K562 (cell line): ENCODE results near the gene ADAM10. TPM values are rescaled to one million over a fixed set of nuclear protein-coding genes. Genes with fewer than 3 reads are reported as not detected.

Experiments
- ETS1 ChIP-seq: conservative IDR thresholded peaks from 2 replicates; pipeline ENCODE4 v1.6.1; 2011; ENCODE audit warnings: low read depth, mild to moderate bottlenecking, low read length; ENCODE audit not compliant: control insufficient read depth
- GABPA ChIP-seq: fragments of 200-800 bp; sonication (Bioruptor generic); conservative IDR thresholded peaks from 2 replicates; pipeline ENCODE4 v1.6.1; 2016; ENCODE audit warnings: low read depth, missing genetic modification characterization, missing compliant biosample characterization
- L3MBTL2 ChIP-seq: fragments of 450-650 bp; IDR thresholded peaks from 2 replicates; pipeline ENCODE4 v1.6.1; 2016; ENCODE audit warnings: mild to moderate bottlenecking, moderate library complexity
- PHTF2 ChIP-seq: fragments of 250-450 bp; sonication (Bioruptor Pico); IDR thresholded peaks from 2 replicates; pipeline ENCODE4 v1.5.0; 2021; ENCODE audit warnings: mild to moderate bottlenecking
- SMARCE1 ChIP-seq: fragments of 450-650 bp; IDR thresholded peaks from 2 replicates; pipeline ENCODE4 v1.7.1; 2016; ENCODE audit warnings: mild to moderate bottlenecking
- ZNF583 ChIP-seq: fragments of 250-450 bp; sonication (Bioruptor Pico); IDR thresholded peaks from 2 replicates; pipeline ENCODE4 v1.4.0; 2020
- polyA plus RNA-seq, 8 experiments: library from polyadenylated mRNA; depleted of rRNA in 4 of 8; stranded (reverse) in 5 of 8; unstranded in 3 of 8; fragments of >200 nt; fragmentation: Nextera tagmentation in 2 of 8; fragmentation: Illumina TruSeq in 1 of 8; extraction: Ambion mirVana in 2 of 8; extraction: Trizol in 1 of 8; gene quantifications; 2 replicates each; pipeline versions ENCODE4 v1.2.1 to v1.2.3, GENCODE V29; 2011 to 2014; ENCODE audit warnings: inconsistent platforms in 1 of 8, missing spikeins in 1 of 8
- total RNA-seq, 7 experiments: library from RNA; depleted of rRNA in 6 of 7; stranded (reverse); fragments of >200 nt in 6 of 7; fragmentation: Illumina TruSeq in 2 of 7; extraction: Trizol in 2 of 7; gene quantifications; 2 replicates each; pipeline versions ENCODE4 v1.2.1 to v1.2.3, GENCODE V29; 2011 to 2021; ENCODE audit warnings: low replicate concordance in 1 of 7
- TF ChIP-seq, protein P1 (sequence below): fragments of 450-650 bp; IDR thresholded peaks from 2 replicates; pipeline ENCODE4 v1.6.1; 2016; ENCODE audit warnings: low read depth
- TF ChIP-seq, protein P2 (sequence below): fragments of 450-650 bp; IDR thresholded peaks from 2 replicates; pipeline ENCODE4 v1.6.1; 2014; ENCODE audit warnings: low read depth, mild to moderate bottlenecking, moderate library complexity, borderline replicate concordance
- TF ChIP-seq, protein P3 (sequence below): fragments of 200-800 bp; sonication (Bioruptor generic); IDR thresholded peaks from 2 replicates; pipeline ENCODE4 v1.6.1; 2017; ENCODE audit warnings: missing genetic modification characterization, missing compliant biosample characterization
- TF ChIP-seq, protein P4 (sequence below): sonication (generic); formaldehyde crosslinking; IDR thresholded peaks from 2 replicates; pipeline ENCODE4 v1.8.0; 2023; ENCODE audit warnings: mild to moderate bottlenecking, missing genetic modification reagents

The ADAM10 gene
- total and polyA plus RNA-seq, 9 of the 15 experiments (the other 6 are each of a cell fraction or from before 2014, with no cell fraction given), result 11.9 to 152 (median 57.3) TPM

DNA sequence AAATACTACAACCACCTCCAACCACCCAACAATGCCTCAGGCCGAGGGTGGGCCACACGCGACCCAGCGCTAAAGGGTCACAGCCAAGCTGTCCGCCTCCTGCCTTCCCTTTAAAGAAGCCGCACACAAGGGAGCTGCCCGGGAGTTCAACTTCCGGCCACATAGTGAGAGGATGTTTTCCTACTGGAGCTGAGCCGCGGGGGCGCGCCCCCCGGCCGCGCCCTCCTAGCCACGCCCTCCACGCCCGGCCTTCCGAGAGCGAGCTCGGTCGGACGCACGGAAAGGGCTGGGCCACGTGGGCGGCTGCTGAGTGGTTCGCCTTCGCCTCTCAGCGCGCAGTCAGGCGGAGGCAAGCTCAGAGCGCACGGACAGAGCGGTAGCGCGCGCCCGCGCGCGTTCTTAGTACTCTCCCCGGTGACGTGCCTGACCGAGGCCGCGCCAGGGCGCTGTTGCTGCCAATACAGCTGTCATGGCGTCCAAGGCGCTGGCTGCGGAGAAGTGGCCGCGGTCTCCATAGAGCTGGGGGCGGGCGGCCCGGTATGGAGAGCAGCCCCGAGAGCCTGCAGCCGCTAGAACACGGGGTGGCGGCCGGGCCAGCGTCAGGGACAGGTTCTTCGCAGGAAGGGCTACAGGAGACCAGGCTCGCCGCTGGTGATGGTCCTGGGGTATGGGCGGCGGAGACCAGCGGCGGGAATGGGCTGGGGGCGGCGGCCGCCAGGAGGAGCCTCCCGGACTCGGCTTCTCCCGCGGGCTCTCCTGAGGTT, 21.5 kb upstream of the ADAM10 start, which contains the start of gene MINDY2 (continued):
- TF ChIP-seq, protein P1, sequence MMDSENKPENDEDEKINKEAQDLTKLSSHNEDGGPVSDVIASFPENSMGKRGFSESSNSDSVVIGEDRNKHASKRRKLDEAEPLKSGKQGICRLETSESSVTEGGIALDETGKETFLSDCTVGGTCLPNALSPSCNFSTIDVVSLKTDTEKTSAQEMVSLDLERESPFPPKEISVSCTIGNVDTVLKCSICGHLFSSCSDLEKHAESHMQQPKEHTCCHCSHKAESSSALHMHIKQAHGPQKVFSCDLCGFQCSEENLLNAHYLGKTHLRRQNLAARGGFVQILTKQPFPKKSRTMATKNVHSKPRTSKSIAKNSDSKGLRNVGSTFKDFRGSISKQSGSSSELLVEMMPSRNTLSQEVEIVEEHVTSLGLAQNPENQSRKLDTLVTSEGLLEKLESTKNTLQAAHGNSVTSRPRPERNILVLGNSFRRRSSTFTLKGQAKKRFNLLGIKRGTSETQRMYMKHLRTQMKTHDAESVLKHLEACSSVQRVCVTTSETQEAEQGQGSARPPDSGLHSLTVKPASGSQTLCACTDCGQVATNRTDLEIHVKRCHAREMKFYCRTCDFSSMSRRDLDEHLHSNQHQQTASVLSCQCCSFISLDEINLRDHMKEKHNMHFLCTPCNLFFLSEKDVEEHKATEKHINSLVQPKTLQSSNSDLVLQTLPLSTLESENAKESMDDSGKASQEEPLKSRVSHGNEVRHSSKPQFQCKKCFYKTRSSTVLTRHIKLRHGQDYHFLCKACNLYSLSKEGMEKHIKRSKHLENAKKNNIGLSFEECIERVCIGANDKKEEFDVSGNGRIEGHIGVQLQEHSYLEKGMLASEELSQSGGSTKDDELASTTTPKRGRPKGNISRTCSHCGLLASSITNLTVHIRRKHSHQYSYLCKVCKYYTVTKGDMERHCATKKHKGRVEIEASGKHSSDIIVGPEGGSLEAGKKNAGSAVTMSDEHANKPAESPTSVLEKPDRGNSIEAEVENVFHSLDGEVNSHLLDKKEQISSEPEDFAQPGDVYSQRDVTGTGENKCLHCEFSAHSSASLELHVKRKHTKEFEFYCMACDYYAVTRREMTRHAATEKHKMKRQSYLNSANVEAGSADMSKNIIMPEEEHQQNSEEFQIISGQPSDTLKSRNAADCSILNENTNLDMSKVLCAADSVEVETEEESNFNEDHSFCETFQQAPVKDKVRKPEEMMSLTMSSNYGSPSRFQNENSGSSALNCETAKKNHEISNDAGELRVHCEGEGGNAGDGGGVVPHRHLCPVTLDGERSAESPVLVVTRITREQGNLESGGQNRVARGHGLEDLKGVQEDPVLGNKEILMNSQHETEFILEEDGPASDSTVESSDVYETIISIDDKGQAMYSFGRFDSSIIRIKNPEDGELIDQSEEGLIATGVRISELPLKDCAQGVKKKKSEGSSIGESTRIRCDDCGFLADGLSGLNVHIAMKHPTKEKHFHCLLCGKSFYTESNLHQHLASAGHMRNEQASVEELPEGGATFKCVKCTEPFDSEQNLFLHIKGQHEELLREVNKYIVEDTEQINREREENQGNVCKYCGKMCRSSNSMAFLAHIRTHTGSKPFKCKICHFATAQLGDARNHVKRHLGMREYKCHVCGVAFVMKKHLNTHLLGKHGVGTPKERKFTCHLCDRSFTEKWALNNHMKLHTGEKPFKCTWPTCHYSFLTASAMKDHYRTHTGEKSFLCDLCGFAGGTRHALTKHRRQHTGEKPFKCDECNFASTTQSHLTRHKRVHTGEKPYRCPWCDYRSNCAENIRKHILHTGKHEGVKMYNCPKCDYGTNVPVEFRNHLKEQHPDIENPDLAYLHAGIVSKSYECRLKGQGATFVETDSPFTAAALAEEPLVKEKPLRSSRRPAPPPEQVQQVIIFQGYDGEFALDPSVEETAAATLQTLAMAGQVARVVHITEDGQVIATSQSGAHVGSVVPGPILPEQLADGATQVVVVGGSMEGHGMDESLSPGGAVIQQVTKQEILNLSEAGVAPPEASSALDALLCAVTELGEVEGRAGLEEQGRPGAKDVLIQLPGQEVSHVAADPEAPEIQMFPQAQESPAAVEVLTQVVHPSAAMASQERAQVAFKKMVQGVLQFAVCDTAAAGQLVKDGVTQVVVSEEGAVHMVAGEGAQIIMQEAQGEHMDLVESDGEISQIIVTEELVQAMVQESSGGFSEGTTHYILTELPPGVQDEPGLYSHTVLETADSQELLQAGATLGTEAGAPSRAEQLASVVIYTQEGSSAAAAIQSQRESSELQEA, result no peak
- TF ChIP-seq, protein P2, sequence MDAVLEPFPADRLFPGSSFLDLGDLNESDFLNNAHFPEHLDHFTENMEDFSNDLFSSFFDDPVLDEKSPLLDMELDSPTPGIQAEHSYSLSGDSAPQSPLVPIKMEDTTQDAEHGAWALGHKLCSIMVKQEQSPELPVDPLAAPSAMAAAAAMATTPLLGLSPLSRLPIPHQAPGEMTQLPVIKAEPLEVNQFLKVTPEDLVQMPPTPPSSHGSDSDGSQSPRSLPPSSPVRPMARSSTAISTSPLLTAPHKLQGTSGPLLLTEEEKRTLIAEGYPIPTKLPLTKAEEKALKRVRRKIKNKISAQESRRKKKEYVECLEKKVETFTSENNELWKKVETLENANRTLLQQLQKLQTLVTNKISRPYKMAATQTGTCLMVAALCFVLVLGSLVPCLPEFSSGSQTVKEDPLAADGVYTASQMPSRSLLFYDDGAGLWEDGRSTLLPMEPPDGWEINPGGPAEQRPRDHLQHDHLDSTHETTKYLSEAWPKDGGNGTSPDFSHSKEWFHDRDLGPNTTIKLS, result peak; percentile 95
- TF ChIP-seq, protein P3, sequence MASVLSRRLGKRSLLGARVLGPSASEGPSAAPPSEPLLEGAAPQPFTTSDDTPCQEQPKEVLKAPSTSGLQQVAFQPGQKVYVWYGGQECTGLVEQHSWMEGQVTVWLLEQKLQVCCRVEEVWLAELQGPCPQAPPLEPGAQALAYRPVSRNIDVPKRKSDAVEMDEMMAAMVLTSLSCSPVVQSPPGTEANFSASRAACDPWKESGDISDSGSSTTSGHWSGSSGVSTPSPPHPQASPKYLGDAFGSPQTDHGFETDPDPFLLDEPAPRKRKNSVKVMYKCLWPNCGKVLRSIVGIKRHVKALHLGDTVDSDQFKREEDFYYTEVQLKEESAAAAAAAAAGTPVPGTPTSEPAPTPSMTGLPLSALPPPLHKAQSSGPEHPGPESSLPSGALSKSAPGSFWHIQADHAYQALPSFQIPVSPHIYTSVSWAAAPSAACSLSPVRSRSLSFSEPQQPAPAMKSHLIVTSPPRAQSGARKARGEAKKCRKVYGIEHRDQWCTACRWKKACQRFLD, result peak; percentile 84
- peak; percentile 10; the same call in 1 of the 2 replicates for TF ChIP-seq ETS1
- peak; percentile 95 for TF ChIP-seq L3MBTL2
- TF ChIP-seq ZNF583 (CRISPR knock-in tag), result no peak
- TF ChIP-seq GABPA (tag), result peak; percentile 92
- 0 out of 2 replicates have a peak, but pooled peaks have one; percentile 22 for TF ChIP-seq SMARCE1
- TF ChIP-seq, protein P4, sequence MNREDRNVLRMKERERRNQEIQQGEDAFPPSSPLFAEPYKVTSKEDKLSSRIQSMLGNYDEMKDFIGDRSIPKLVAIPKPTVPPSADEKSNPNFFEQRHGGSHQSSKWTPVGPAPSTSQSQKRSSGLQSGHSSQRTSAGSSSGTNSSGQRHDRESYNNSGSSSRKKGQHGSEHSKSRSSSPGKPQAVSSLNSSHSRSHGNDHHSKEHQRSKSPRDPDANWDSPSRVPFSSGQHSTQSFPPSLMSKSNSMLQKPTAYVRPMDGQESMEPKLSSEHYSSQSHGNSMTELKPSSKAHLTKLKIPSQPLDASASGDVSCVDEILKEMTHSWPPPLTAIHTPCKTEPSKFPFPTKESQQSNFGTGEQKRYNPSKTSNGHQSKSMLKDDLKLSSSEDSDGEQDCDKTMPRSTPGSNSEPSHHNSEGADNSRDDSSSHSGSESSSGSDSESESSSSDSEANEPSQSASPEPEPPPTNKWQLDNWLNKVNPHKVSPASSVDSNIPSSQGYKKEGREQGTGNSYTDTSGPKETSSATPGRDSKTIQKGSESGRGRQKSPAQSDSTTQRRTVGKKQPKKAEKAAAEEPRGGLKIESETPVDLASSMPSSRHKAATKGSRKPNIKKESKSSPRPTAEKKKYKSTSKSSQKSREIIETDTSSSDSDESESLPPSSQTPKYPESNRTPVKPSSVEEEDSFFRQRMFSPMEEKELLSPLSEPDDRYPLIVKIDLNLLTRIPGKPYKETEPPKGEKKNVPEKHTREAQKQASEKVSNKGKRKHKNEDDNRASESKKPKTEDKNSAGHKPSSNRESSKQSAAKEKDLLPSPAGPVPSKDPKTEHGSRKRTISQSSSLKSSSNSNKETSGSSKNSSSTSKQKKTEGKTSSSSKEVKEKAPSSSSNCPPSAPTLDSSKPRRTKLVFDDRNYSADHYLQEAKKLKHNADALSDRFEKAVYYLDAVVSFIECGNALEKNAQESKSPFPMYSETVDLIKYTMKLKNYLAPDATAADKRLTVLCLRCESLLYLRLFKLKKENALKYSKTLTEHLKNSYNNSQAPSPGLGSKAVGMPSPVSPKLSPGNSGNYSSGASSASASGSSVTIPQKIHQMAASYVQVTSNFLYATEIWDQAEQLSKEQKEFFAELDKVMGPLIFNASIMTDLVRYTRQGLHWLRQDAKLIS (CRISPR knock-in tag), result peak; percentile 92
- no peak for TF ChIP-seq PHTF2 (CRISPR knock-in tag)
